GM10266 (cell line): ENCODE data around the gene PKNOX2.

ENCODE experiments used
- DNase-seq: peaks from one replicate; pipeline ENCODE4 v3.0.0; 2012; ENCODE audit errors: extremely low spot score
- TF ChIP-seq, protein P1 (sequence below): IDR thresholded peaks from 2 replicates; pipeline ENCODE4 v1.5.1; 2012; ENCODE audit warnings: mild to moderate bottlenecking, low read depth; ENCODE audit not compliant: control insufficient read depth, insufficient read depth; ENCODE audit errors: missing control alignments

PKNOX2 gene

DNA sequence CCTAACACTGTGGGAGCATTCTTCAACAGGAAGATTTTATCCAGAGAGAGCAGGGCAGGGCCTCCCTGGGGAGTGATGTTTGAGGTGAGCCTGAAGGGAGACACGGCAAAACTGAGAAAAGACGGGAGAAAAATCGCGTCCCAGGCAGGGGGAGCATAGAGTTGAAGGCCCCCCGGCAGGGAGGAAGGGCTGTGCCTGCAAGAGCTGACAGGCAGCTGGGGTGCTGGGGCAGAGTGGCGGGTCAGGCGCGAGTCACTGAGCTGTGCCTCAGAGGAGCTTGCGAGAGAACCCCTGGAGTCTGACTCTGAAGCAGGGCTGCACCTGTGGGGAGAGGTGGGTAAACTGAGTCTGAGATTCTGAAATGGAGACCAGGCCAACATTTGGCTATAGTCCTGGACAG, 14.8 kb downstream of the PKNOX2 start:
- DNase-seq = no peak
- TF ChIP-seq, protein P1, sequence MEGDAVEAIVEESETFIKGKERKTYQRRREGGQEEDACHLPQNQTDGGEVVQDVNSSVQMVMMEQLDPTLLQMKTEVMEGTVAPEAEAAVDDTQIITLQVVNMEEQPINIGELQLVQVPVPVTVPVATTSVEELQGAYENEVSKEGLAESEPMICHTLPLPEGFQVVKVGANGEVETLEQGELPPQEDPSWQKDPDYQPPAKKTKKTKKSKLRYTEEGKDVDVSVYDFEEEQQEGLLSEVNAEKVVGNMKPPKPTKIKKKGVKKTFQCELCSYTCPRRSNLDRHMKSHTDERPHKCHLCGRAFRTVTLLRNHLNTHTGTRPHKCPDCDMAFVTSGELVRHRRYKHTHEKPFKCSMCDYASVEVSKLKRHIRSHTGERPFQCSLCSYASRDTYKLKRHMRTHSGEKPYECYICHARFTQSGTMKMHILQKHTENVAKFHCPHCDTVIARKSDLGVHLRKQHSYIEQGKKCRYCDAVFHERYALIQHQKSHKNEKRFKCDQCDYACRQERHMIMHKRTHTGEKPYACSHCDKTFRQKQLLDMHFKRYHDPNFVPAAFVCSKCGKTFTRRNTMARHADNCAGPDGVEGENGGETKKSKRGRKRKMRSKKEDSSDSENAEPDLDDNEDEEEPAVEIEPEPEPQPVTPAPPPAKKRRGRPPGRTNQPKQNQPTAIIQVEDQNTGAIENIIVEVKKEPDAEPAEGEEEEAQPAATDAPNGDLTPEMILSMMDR = no peak

DNA sequence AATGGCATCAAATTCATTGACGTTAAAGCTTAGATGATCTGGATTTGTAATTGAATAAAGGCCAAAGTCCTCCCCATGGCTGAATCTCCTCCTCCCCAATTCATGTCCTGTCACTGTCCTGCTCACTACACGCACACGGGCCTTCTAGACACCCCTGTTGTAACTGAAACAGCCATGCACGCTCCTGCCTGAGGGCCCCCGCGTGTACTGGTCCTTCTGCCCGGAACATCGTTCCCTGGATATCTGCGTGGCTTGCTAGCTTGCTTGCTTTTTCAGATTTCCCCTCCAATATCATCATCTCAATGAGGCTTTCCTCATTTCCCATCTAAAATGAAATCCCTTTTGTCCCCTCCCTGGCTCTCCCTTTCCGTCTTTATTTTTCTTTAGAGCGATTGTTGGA, 15.3 kb downstream of the PKNOX2 start:
- TF ChIP-seq, protein P1 = no peak
- no peak for DNase-seq

DNA sequence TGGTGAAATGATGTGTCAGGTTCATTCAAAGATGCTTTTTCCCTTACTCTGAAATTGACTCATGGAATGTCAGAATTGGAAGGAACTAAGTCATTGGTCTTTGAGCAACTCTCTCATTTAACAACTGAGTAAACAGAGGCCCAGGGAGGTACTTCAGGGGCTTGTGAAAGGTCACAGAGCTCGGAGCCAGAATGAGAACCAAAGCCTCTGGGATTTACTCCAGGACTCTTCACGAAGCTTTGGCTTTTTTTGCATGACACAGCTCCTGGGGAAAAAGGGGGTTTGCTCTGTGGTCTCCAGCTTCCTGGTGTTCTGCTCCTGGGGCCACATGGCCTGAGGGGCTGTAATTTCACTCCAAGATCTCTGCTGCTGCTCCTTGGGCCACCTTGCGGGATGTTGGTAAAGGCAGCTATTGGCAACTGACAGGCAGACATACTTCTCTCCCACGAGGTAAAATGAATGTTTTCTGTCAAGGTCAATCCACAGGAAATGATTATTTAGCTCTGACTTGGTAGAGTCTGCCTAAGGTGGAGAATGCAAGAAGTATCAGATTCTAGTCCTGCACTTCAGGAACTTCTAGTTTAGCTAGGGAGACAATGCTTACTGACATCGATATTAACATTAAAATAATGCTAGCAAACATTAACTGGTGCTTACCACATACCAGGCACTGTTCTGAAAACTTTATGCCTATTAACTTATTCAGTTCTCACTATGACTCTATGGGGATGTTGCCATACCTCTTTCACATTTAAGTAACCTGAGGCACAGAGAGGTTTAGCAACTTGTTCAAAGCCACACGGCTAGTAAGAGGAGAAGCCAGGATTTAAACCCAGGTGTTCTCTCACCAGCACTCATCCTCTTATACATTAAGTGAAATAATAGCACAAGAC, 16.1 kb downstream of the PKNOX2 start:
- no peak for DNase-seq

DNA sequence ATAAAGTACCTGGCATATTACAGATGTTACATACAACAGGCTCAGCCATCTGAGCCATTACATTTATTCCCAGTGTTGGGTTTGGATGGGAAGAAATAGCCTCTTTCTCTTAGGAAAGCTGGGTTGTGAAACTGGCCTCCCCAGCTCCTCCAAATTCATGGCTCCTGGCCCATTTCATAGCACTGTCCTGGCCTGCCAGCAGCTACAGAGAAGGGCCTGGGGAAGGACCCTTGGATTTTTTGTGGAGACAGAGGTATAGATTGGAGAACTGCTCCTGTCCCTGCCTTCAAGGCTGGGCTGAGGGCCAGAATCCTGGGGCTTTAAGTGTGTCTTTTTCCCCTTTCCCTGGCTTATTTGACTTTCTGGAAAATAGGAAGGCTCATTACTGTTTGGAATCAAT, 18.0 kb downstream of the PKNOX2 start:
- no peak for DNase-seq
- TF ChIP-seq, protein P1 = no peak

More for the DNA sequence above, 16.1 kb downstream of the PKNOX2 start:
- TF ChIP-seq, protein P1 = no peak

DNA sequence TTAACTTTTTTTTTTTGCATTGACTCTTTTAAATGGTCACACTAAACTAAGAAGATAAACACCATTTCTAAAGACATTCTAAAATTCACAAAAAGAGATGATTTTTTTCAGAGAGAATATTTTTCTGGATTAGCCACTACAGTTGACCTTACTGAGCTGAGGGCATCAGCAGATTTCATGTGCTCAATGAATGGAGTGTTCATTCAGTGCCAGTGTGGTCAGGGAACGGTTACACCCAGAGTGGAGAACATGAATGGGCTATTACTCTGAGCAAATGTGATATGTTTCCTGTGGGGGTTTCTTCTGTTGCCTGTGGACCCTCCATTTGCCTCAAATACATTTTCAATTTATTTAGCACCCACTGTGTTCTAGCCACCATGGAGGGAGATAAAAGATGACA, 19.1 kb downstream of the PKNOX2 start:
- no peak for DNase-seq
- TF ChIP-seq, protein P1 = no peak

DNA sequence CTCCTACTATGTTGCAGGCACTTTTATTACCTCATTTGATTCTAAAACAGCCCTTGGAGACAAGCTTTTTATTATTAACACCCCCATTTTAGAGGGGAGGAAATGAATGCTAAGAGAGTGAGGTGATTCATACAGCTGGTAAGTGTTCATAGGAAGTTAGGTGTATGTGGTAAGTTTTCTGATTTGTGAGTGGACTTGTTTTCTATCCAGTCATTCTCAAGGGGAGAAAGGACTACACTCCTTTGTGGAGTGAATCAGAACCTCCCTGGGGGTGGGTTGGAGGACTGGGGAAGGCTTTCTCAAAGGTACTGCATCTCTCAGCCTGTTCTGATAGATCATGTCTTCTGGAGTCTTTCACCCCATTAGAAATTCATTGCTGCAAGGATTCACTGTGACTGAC, 23.5 kb downstream of the PKNOX2 start:
- DNase-seq = no peak
- TF ChIP-seq, protein P1 = no peak

DNA sequence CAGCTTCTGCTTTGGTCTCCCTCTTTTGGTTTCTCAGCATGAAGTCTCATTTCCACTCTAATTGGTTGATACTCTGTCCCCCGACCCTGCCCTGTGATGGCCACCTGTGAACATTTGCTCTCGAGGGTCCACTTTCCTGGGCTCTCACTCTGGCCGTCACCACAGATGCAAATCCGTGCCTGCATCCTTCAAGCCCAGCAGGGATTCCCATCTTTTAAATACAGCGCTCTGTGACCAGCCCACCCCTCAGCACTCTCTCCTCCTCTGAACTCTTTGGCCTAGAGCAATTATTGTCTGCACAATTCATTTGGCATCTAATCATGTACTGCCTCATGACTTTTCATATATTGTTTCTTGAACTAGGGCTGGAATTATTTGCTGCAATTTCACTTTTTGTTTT, 26.0 kb downstream of the PKNOX2 start:
- TF ChIP-seq, protein P1 = no peak
- no peak for DNase-seq
